ENCODE results near the gene FAM13C.
"Not testable (repeated sequence)": the region's sequence is repeated elsewhere in the genome, so short reads cannot be mapped to it uniquely, and the experiment has no call there.

DNA sequence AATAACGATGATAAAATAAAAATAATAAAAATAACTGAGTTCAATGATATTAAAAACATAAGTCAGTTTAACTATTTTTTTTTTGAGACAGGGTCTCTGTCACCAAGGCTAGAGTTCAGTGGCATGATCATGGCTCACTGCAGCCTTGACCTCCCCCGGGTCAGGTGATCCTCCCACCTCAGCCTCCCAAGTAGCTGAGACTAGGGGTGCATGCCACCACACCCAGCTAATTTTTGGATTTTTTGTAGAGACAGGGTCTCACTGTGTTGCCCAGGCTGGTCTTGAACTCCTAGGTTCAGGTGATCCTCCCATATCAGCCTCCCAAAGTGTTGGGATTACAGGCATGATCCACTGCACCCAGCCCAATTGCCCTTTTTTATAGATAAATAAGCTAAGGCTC is 138.8 kb downstream of the FAM13C start:
- TF ChIP-seq, protein P1, sequence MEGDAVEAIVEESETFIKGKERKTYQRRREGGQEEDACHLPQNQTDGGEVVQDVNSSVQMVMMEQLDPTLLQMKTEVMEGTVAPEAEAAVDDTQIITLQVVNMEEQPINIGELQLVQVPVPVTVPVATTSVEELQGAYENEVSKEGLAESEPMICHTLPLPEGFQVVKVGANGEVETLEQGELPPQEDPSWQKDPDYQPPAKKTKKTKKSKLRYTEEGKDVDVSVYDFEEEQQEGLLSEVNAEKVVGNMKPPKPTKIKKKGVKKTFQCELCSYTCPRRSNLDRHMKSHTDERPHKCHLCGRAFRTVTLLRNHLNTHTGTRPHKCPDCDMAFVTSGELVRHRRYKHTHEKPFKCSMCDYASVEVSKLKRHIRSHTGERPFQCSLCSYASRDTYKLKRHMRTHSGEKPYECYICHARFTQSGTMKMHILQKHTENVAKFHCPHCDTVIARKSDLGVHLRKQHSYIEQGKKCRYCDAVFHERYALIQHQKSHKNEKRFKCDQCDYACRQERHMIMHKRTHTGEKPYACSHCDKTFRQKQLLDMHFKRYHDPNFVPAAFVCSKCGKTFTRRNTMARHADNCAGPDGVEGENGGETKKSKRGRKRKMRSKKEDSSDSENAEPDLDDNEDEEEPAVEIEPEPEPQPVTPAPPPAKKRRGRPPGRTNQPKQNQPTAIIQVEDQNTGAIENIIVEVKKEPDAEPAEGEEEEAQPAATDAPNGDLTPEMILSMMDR (IDR thresholded peaks at IDR 0.05): not testable (repeated sequence)
- not testable (repeated sequence) for TF ChIP-seq POLR2AphosphoS5, EP300, POLR2A (IDR thresholded peaks at IDR 0.05)
